HEK293T (cell line): Measurements from ENCODE around the gene MEF2A.

Source experiments
- BHLHE40 ChIP-seq: fragments of 450-650 bp; IDR thresholded peaks from 2 replicates; pipeline ENCODE4 v1.6.1; 2016; ENCODE audit warnings: mild to moderate bottlenecking, moderate library complexity, borderline replicate concordance
- CTBP1 ChIP-seq: fragments of 450-650 bp; IDR thresholded peaks from 2 replicates; pipeline ENCODE4 v1.6.1; 2016; ENCODE audit warnings: borderline replicate concordance
- ELF4 ChIP-seq: fragments of 450-650 bp; IDR thresholded peaks from 2 replicates; pipeline ENCODE4 v1.6.1; 2017; ENCODE audit warnings: antibody characterized with exemption
- FOXA1 ChIP-seq: fragments of 450-650 bp; IDR thresholded peaks from 2 replicates; pipeline ENCODE4 v1.6.1; 2016; ENCODE audit warnings: mild to moderate bottlenecking
- FOXK2 ChIP-seq: fragments of 450-650 bp; IDR thresholded peaks from 2 replicates; pipeline ENCODE4 v1.6.1; 2016; ENCODE audit warnings: mild to moderate bottlenecking
- FOXM1 ChIP-seq: fragments of 450-650 bp; IDR thresholded peaks from 2 replicates; pipeline ENCODE4 v1.6.1; 2017; ENCODE audit warnings: mild to moderate bottlenecking, borderline replicate concordance
- HDGF ChIP-seq: fragments of 450-650 bp; IDR thresholded peaks from 2 replicates; pipeline ENCODE4 v1.6.1; 2017; ENCODE audit warnings: antibody characterized with exemption, borderline replicate concordance
- L3MBTL2 ChIP-seq: fragments of 450-650 bp; conservative IDR thresholded peaks from 2 replicates; pipeline ENCODE4 v1.6.1; 2016; ENCODE audit warnings: mild to moderate bottlenecking
- LEF1 ChIP-seq: fragments of 450-650 bp; IDR thresholded peaks from 2 replicates; pipeline ENCODE4 v1.6.1; 2017; ENCODE audit warnings: mild to moderate bottlenecking, borderline replicate concordance
- SP1 ChIP-seq: fragments of 450-650 bp; IDR thresholded peaks from 2 replicates; pipeline ENCODE4 v1.6.1; 2017
- TF ChIP-seq, protein P1 (sequence below): fragments of 450-650 bp; IDR thresholded peaks from 2 replicates; pipeline ENCODE4 v1.6.1; 2016

DNA sequence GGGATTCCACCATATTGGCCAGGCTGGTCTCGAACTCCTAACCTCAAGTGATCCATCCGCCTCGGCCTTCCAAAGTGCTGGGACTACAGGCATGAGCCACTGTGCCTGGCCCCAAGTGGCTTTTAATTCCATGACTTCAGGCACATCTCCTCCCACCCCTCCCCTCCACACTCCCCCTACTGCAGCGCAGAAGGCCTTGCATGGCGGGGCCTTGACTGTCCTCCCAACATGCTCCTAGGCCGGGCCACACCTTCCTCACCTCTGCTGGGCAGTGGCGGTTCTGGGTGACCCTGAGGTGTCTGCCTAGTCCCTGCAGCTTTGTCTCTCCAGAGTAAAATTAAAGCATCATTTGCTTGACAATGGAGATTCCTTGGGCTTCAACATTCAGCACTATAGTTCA lies 160.5 kb downstream of the MEF2A start:
- TF ChIP-seq SP1 (no peak), BHLHE40 (no peak), CTBP1 (no peak), HDGF (no peak), L3MBTL2 (no peak), FOXA1 (no peak), FOXM1 (no peak), ELF4 (no peak), LEF1 (no peak), FOXK2 (no peak)
- TF ChIP-seq, protein P1, sequence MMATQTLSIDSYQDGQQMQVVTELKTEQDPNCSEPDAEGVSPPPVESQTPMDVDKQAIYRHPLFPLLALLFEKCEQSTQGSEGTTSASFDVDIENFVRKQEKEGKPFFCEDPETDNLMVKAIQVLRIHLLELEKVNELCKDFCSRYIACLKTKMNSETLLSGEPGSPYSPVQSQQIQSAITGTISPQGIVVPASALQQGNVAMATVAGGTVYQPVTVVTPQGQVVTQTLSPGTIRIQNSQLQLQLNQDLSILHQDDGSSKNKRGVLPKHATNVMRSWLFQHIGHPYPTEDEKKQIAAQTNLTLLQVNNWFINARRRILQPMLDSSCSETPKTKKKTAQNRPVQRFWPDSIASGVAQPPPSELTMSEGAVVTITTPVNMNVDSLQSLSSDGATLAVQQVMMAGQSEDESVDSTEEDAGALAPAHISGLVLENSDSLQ = no peak
